GM19328 (cell line): ENCODE results near the gene CEP128.
"Not testable (repeated sequence)": the region's sequence is repeated elsewhere in the genome, so short reads cannot be mapped to it uniquely, and the experiment has no call there.

Experiments
- ATAC-seq: cut with Tn5 transposase; IDR thresholded peaks from one replicate; pipeline ENCODE4 v1.9.1; 2021; ENCODE audit warnings: mild to moderate bottlenecking, moderate library complexity; ENCODE audit not compliant: unreplicated experiment

The CEP128 gene

DNA sequence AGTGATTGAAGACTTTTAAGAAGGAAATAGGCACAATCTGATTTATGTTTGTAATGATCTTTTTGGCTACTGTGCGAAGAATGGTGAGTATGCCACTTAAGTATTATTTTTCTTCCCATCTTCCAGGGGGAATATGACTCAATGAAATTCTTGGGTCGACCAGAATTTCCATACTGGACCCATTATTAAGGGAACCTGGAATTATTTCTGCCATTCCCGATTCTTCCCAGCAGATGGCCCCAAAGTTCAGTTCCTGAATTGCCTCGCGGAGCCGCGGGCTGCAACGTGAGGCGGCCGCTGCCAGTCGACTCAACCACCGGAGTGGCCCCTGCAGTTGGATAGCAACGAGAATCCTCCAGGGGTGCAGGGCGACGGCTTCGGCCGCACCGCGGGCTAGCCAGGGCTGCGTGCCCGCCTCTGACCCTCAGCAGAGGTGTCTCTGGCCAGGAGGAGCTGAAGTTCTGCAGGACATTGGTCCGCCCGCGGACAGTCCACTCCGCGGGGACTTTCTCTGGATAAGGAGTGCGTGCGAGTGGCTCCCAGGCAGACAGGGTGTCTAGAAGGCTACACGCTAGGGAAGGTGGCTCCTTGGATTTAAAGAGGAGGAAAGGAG, 13.3 kb upstream of the CEP128 start:
- ATAC-seq = no peak

GRCh38 chr14:80953211-80953610, 11.7 kb upstream of the CEP128 start:
- ATAC-seq = not testable (repeated sequence)

- ATAC-seq = no peak
These were observed 10.0 kb upstream of the CEP128 start for GRCh38 chr14:80951491-80951890.

- ATAC-seq = no peak
These were observed 6.8 kb upstream of the CEP128 start for GRCh38 chr14:80948291-80948690.

- no peak for ATAC-seq
These were observed 5.3 kb upstream of the CEP128 start for GRCh38 chr14:80946797-80947196.

GRCh38 chr14:80946187-80946586, 4.6 kb upstream of the CEP128 start:
- ATAC-seq = no peak

DNA sequence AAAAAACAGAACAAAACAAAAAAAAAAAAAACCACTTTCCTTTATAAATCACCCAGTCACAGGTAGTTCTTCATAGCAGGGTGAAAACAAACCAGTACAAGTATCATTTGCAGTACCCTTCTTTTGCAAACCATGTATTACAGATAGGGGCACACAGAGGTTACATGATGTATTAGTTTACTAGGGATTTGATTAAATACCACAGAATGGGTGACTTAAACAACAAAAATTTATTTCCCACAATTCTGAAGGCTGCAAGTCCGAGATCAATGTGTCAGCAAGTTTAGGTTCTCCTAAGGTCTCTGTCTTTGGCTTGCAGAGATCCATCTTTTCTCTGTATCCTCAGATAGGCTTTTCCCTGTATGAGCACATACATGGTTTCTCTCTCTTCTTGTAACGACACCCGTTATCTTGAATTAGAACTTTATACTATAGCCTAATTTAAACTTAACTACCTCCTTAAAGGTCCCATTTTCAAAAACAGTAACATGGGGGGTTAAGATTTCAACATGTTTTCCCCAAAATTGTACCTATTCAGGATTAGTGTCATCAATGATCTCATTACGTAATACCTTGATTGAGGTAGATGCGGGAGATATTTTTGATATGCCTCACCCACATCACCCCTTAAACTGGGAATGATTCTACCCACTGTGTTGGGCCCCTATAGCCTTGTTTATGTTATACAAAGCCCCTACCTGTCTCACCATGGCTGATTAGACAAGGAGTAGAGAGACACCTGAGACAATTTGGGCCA, 3.5 kb upstream of the CEP128 start:
- ATAC-seq = no peak

DNA sequence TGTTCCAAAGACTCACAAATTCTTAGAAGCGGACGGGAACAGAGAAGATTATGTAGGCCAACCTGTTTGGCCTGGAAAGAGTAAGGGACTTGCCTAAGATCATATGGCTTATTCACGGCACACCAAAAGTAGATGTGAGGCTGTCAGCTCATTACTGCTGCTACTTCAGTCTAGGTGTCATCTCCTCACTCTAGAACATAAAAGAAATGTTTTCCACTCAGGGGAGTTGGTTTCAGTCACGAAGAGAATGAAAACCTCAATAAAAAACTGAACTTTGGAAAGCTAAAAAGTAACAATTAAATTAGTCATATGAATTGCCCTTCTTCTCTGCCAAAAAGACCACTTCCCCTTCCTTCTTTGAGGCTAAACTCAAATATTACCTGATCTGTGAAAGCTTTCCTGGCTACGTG, 658 bp upstream of the CEP128 start:
- ATAC-seq = peak; percentile 2

GRCh38 chr14:80940146-80940545, 1.4 kb downstream of the CEP128 start:
- ATAC-seq = no peak

GRCh38 chr14:80933686-80934085, 7.9 kb downstream of the CEP128 start:
- no peak for ATAC-seq

GRCh38 chr14:80933282-80933681, 8.3 kb downstream of the CEP128 start:
- no peak for ATAC-seq

GRCh38 chr14:80930836-80931389, 10.6 kb downstream of the CEP128 start:
- ATAC-seq = peak; percentile 98

DNA sequence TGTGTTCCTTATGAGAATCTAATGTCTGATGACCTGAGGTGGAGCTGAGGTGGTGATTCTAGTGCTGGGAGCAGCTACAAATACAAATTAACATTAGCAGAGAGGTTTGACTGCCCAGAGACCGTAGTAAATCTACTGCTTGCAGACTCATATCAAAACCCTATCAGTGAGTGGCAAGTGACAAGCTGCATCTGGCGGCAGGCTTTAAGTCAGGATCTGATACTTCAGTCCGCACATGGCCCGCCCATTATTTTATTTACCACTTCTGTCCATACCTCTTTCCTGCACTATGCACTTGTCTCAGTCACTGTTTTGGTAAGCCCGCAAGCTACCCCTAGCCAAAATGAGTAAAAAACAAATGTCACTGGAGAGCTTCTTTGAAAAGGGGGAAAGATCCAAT, 11.4 kb downstream of the CEP128 start:
- ATAC-seq = no peak

GRCh38 chr14:80927083-80927989, 14.2 kb downstream of the CEP128 start:
- no peak for ATAC-seq

DNA sequence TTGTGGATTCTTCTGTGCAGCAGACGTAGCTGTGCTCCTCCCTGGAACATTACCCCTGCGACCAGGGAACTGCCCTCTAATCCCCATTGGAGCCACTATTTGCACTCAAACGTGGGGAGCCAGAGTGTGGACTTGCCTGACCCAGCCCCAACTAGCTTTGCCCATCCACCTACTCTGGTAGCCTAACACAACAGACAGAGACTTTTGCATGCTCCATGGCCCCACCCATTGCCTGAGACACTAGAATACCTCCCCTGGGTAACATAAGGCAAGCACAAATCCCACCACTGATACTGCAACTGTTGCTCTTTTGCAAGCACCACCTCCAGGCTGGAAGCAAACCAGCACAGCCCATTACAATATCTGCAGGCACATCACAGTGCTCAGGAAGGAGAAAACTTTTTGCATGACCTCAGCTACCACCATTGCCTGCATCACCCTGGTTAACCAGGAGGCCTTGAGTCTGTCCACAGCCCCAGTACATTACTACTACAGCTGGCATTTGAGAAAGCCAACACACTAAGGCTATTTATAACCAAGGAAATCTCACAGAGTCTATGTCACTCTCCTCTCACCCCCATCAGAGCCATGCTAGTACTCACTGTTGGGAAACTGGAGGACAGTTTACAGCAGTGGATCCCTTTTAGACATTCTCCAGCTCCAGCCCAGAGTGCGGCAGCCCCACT, 15.0 kb downstream of the CEP128 start:
- ATAC-seq = no peak

GRCh38 chr14:80924365-80925103, 17.0 kb downstream of the CEP128 start:
- no peak for ATAC-seq

DNA sequence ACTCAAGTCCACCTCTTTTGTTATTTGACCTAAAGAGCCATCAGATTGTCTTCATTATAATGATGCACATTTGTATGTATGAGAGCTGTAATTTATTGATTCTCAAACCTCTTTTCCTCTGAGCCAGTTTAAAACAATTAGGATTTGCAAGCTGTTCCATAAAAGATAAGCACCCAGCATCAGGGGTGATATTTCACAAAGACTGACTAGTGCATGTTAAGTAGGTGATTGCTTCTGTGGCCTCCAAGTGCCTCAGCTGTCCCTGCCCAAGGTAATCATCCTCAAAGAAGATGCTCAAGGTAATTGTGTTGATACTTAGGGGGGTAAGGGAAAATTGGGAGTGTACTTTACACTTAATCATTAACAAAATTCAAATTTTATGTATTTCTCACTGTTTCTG, 18.2 kb downstream of the CEP128 start:
- no peak for ATAC-seq

DNA sequence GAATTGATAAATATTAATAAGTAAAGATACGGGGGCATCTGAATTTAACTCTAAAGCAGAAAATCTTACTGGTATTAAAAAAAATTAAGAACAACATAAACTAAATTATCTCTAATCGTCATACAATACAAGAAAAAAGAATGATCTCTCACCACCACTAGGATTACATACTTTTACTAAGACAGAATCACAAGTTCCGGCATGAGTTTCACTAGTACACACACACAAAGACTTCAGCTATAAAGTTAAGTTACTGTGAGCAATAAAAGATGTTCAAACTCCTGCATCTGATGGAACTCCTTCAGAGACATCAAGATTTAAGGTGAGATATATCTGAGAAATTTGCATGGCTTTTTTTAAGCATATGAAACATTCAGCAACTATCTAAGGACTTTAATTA, 21.9 kb downstream of the CEP128 start:
- ATAC-seq = no peak

DNA sequence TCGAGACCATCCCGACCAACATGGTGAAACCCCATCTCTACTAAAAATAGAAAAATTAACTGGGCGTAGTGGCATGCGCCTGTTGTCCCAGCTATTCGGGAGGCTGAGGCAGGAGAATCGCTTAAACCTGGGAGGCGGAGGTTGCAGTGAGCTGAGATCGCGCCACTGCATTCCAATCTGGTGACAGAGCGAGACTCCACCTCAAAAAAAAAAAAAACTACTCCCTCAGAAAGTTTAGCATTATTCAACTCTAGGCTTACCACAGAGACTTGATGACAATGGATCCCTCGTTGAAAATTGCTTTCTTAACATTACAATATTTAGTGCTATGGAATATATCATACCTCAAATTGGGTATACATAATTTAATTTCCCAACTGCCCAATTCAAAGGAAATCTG, 29.5 kb downstream of the CEP128 start:
- ATAC-seq = not testable (repeated sequence)

- ATAC-seq = no peak
These were observed 34.6 kb downstream of the CEP128 start for GRCh38 chr14:80906946-80907345.
